D721Med (cell line): ENCODE measurements around the gene BCAS3.
"Not testable (repeated sequence)": the region's sequence is repeated elsewhere in the genome, so short reads cannot be mapped to it uniquely, and the experiment has no call there.

Source experiments
- DNase-seq: peaks from one replicate; pipeline ENCODE4 v3.0.0; 2011; ENCODE audit warnings: low spot score; ENCODE audit not compliant: insufficient read length
- FAIRE-seq: peaks from 2 replicates; lab custom pipeline; 2011; peaks lifted over from hg19 to GRCh38; lab: Jason Lieb, UNC
- TF ChIP-seq, protein P1 (sequence below): IDR thresholded peaks from 2 replicates; pipeline ENCODE4 v1.5.1; 2012; ENCODE audit warnings: mild to moderate bottlenecking, control low read depth; ENCODE audit not compliant: insufficient read depth; ENCODE audit errors: missing control alignments

Gene BCAS3

DNA sequence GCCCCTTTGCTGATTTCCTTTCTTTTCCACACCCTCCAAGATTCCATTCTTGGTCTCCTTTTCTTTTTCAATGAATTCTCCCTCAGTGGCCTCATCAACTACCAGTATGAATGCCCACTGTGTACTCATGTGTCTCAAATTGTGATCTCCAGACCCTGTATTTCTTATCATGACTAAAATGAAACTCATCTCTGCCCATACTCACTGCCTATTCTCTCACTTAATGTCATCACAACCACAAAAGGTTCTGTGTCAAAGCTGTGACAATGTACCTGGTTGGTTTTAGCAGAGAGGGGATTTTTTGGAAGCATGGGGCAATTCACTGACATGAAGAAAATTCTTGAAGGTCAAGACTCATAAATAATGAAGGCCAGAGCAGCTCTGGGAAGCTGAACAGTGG, 763.0 kb downstream of the BCAS3 start:
- TF ChIP-seq, protein P1, sequence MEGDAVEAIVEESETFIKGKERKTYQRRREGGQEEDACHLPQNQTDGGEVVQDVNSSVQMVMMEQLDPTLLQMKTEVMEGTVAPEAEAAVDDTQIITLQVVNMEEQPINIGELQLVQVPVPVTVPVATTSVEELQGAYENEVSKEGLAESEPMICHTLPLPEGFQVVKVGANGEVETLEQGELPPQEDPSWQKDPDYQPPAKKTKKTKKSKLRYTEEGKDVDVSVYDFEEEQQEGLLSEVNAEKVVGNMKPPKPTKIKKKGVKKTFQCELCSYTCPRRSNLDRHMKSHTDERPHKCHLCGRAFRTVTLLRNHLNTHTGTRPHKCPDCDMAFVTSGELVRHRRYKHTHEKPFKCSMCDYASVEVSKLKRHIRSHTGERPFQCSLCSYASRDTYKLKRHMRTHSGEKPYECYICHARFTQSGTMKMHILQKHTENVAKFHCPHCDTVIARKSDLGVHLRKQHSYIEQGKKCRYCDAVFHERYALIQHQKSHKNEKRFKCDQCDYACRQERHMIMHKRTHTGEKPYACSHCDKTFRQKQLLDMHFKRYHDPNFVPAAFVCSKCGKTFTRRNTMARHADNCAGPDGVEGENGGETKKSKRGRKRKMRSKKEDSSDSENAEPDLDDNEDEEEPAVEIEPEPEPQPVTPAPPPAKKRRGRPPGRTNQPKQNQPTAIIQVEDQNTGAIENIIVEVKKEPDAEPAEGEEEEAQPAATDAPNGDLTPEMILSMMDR, result no peak
- DNase-seq (no peak), FAIRE-seq (no peak)

DNA sequence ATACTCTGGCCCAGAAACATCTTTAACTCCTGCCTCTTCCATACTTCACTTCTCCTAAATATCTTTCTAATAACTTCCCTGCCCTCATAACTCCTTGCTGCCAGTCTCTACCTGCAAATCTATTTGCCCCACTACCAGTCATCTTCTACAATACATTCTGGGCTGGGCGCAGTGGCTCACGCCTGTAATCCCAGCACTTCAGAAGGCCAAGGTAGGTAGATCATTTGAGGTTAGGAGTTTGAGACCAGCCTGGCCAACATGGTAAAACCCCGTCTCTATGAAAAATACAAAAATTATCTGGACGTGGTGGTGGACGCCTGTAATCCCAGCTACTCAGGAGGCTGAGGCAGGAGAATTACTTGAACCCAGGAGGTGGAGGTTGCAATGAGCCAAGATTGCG, 763.9 kb downstream of the BCAS3 start:
- FAIRE-seq, DNase-seq: not testable (repeated sequence)

DNA sequence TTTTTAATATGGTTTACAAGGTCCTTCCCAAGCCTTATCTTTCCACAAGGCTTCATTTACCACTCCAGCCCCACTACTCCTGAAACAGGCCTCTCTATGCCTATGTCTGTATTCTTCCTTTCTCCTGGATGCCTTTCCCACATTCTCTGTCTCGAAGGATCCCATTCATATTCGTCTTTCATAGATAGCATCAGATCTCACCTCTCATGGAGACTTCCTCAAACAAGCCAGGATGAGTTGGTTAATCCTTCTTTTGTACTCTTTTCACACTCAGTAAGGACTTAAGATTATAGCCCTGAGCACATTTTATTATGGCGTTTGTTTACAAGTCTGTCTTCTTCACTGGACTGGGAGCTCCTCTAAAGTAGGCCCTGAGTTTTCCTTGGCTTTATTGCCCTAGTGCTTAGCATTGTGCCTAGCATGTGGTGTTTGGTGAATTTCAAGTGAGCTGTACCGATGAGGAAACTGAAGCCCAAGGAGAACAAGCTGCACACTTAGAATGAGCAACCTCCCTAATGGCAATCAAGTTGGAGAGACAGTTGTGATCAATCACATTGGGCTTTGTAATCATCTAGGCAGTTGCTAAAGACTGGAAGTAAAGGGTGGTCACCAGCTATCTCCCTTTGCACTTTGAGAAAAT, 764.6 kb downstream of the BCAS3 start:
- DNase-seq, result no peak
- no peak for FAIRE-seq
- TF ChIP-seq, protein P1, result no peak
